SU-DHL-6 (cell line): ENCODE measurements around the gene ZNF626.

Source experiments
- H2AFZ ChIP-seq: fragments of 200-600 bp; sonication (generic); 2 replicates; pipeline ENCODE4 v1.6.1; 2014; ENCODE audit warnings: low read depth, mild to moderate bottlenecking, moderate library complexity, mixed read lengths, antibody characterized with exemption, low read length; ENCODE audit not compliant: severe bottlenecking
- H3F3A ChIP-seq: fragments of 200-600 bp; shearing (Covaris generic); 2 replicates; pipeline ENCODE4 v1.6.0; 2016; ENCODE audit warnings: antibody characterized with exemption, mild to moderate bottlenecking; ENCODE audit not compliant: insufficient read depth
- H3K27ac ChIP-seq: fragments of 200-600 bp; sonication (generic); 2 replicates; pipeline ENCODE4 v1.5.1; 2016; ENCODE audit warnings: low read depth, mild to moderate bottlenecking, low read length, moderate library complexity, mixed read lengths
- H3K27me3 ChIP-seq: fragments of 200-600 bp; sonication (generic), shearing (Covaris generic); 2 replicates; pipeline ENCODE4 v1.6.0; 2014; ENCODE audit warnings: mild to moderate bottlenecking, low read length
- H3K36me3 ChIP-seq: fragments of 200-600 bp; sonication (generic); 2 replicates; pipeline ENCODE4 v1.6.1; 2014; ENCODE audit warnings: mild to moderate bottlenecking, low read length, mixed read lengths
- H3K4me2 ChIP-seq: fragments of 300-600, 200-600 bp; shearing (Covaris generic), sonication (generic); 2 replicates; pipeline ENCODE4 v1.6.0; 2014; ENCODE audit warnings: low read length, low read depth, mild to moderate bottlenecking; ENCODE audit not compliant: poor library complexity, severe bottlenecking
- H3K4me3 ChIP-seq: fragments of 200-600 bp; sonication (generic); 2 replicates; pipeline ENCODE4 v1.5.1; 2014; ENCODE audit warnings: antibody characterized with exemption, low read length, mild to moderate bottlenecking, mixed read lengths; ENCODE audit not compliant: insufficient read depth, poor library complexity, severe bottlenecking
- H3K79me2 ChIP-seq: fragments of 200-600 bp; sonication (generic); 2 replicates; pipeline ENCODE4 v1.6.1; 2014; ENCODE audit warnings: mild to moderate bottlenecking, low read length, moderate library complexity; ENCODE audit not compliant: insufficient read depth
- H3K9ac ChIP-seq: fragments of 200-600 bp; sonication (generic); 2 replicates; pipeline ENCODE4 v1.7.0; 2014; ENCODE audit warnings: mild to moderate bottlenecking, low read length
- H3K9me2 ChIP-seq: fragments of 200-600 bp; sonication (generic); replicated peaks from 2 replicates; pipeline ENCODE4 v1.6.1; 2014; ENCODE audit warnings: low read length; ENCODE audit not compliant: insufficient read depth
- H3K9me3 ChIP-seq: fragments of 200-600 bp; sonication (generic); 2 replicates; pipeline ENCODE4 v1.6.1; 2014; ENCODE audit warnings: low read length, mixed read lengths; ENCODE audit not compliant: insufficient read depth
- H4K20me1 ChIP-seq: fragments of 200-600 bp; sonication (generic); 2 replicates; pipeline ENCODE4 v1.6.1; 2014; ENCODE audit warnings: low read depth, mild to moderate bottlenecking, antibody characterized with exemption, low read length, moderate library complexity, mixed read lengths
- EZH2phosphoT487 ChIP-seq: fragments of 200-600 bp; sonication (generic), shearing (Covaris generic); conservative IDR thresholded peaks from 2 replicates; pipeline ENCODE4 v1.6.1; 2018; ENCODE audit warnings: mild to moderate bottlenecking, antibody characterized with exemption, low read length, moderate library complexity, mixed read lengths
- TF ChIP-seq, protein P1 (sequence below): fragments of 200-600 bp; sonication (generic); IDR thresholded peaks from one replicate; pipeline ENCODE4 v1.5.1; 2017; ENCODE audit warnings: antibody characterized with exemption, mild to moderate bottlenecking, low read length, moderate library complexity; ENCODE audit not compliant: insufficient read depth, poor library complexity, severe bottlenecking

The ZNF626 gene

DNA sequence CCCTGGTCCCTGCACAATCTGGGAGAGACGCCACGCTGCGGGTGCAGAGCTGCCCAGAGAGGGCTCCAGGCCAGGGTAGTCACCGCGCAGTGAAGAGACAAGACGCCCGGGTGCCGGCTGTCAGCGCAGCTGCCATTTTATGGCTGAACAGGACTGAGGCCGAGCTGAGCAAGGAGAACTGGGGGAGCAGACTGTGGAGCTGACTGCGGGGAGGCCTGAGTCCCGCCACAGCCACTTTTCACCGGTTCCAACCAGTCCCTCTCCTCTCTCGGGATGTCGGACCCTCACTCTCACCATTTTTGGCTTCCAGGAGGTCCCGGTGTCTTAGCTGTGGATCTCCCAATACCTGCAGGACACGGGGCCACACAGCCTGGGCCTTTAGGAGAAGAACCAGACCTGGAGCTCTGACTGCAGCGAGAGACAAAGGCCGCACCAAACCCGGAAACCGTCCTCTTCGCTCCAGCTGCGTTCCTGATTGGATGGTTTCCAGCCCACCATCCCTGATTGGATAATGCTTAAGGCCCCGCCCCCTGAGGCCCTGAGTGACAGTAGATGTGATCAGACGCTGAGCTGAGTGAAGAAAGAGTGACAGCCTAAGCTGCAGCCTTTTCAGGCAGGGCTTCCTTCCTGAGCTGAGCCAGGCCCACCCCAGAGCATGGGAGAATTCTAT, at the start of gene ZNF626:
Gene ZNF626, minus strand, starts transcription at position 422 of the 670 bp plus-strand sequence. Its CDS starts 125 bp downstream, at position 297.
- Histone ChIP-seq H3K27ac (peak within 1 kb of the TSS; percentile 46), H3K9ac (peak within 1 kb of the TSS; percentile 80), H4K20me1 (no peaks in the 10 kb centered on the region), H3K36me3 (peaks cover 33% of the 10 kb centered on the region), H3K79me2 (peaks cover 51% of the 10 kb centered on the region), H3K9me2 (no peaks in the 10 kb centered on the region), H3K9me3 (no peaks in the 10 kb centered on the region), H3K4me3 (peak within 1 kb of the TSS; percentile 78), H3F3A (0 out of 2 replicates have a peak, but pooled peaks cover 3% of the 10 kb centered on the region), H3K27me3 (no peaks in the 10 kb centered on the region), H2AFZ (peak within 1 kb of the TSS; percentile 92), H3K4me2 (peak within 1 kb of the TSS; percentile 54)
- TF ChIP-seq, protein P1, sequence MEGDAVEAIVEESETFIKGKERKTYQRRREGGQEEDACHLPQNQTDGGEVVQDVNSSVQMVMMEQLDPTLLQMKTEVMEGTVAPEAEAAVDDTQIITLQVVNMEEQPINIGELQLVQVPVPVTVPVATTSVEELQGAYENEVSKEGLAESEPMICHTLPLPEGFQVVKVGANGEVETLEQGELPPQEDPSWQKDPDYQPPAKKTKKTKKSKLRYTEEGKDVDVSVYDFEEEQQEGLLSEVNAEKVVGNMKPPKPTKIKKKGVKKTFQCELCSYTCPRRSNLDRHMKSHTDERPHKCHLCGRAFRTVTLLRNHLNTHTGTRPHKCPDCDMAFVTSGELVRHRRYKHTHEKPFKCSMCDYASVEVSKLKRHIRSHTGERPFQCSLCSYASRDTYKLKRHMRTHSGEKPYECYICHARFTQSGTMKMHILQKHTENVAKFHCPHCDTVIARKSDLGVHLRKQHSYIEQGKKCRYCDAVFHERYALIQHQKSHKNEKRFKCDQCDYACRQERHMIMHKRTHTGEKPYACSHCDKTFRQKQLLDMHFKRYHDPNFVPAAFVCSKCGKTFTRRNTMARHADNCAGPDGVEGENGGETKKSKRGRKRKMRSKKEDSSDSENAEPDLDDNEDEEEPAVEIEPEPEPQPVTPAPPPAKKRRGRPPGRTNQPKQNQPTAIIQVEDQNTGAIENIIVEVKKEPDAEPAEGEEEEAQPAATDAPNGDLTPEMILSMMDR, result no peak
- no peak for TF ChIP-seq EZH2phosphoT487

DNA sequence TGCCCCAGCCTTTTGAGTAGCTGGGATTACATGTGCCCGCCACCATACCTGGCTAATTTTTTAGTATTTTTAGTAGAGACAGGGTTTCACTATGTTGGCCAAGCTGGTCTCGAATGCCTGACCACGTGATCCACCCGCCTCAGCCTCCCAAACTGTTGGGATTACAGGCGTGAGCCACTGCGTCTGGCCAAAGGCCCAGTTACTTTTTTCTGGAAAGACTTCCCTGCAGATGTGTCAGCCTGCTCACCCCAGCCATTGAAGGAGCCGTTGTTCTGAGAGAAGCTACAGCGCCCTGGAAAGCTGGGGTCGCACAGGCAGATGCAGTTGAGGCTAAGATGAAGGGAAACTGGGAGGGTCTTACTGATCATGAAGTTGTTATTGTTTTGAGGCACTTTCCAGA, 7.9 kb upstream of the ZNF626 start:
- no peaks in the 10 kb centered on the region for H3K36me3 ChIP-seq
- H3K9ac ChIP-seq, result no peak overlapping the region
- no peaks in the 10 kb centered on the region for H3F3A ChIP-seq
- no peak overlapping the region for H3K4me2 ChIP-seq
- H3K4me3 ChIP-seq, result no peak overlapping the region
- H4K20me1 ChIP-seq, result no peaks in the 10 kb centered on the region
- H3K9me3 ChIP-seq, result no peaks in the 10 kb centered on the region
- no peaks in the 10 kb centered on the region for H3K79me2 ChIP-seq
- TF ChIP-seq, protein P1, result no peak
- TF ChIP-seq EZH2phosphoT487, result no peak
- no peak overlapping the region for H2AFZ ChIP-seq
- H3K27ac ChIP-seq, result no peak overlapping the region
- no peaks in the 10 kb centered on the region for H3K9me2 ChIP-seq
- no peaks in the 10 kb centered on the region for H3K27me3 ChIP-seq

DNA sequence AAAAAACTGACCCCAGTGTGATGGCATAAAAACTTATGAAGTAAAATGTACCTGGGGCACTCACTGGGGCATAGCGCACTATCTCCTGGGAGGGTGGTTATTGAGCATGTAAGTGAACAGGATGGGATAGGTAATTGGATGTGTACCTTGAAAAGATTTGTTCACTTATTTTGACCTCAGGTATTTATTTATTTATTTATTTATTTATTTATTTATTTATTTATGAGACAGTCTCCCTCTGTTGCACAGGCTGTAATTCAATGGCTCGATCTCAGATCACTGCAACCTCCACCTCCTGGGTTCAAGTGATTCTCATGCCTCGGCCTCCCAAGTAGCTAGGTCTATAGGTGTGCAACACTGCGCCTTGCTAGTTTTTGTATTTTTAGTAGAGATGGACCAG, 5.9 kb upstream of the ZNF626 start:
- H4K20me1 ChIP-seq, result no peaks in the 10 kb centered on the region
- no peaks in the 10 kb centered on the region for H3K9me3 ChIP-seq
- 0 out of 2 replicates have a peak, but pooled peaks cover 3% of the 10 kb centered on the region for H3F3A ChIP-seq
- H3K9ac ChIP-seq, result no peak overlapping the region
- H3K4me2 ChIP-seq, result no peak overlapping the region
- H2AFZ ChIP-seq, result no peak overlapping the region
- H3K9me2 ChIP-seq, result no peaks in the 10 kb centered on the region
- H3K36me3 ChIP-seq, result no peaks in the 10 kb centered on the region
- no peak overlapping the region for H3K4me3 ChIP-seq
- no peaks in the 10 kb centered on the region for H3K27me3 ChIP-seq
- no peaks in the 10 kb centered on the region for H3K79me2 ChIP-seq
- H3K27ac ChIP-seq, result no peak overlapping the region
- TF ChIP-seq, protein P1, result no peak
- TF ChIP-seq EZH2phosphoT487, result no peak
